PC-9 (cell line): Measurements from ENCODE around the gene NKRF. TPM values are rescaled to one million over a fixed set of nuclear protein-coding genes. Genes with fewer than 3 reads are reported as not detected.

Experiments used
- BruUV-seq: library from RNA; stranded (reverse); fragments of 400-500 nt; replicated peaks from 2 replicates; lab custom pipeline; 2021; lab: Mats Ljungman, UMichigan
- CTCF ChIA-PET: fragments of 300-600 bp; sonication (Branson Sonifier 250); formaldehyde crosslinking; loops from one replicate; lab custom pipeline; 2022; ENCODE audit warnings: antibody characterized with exemption; lab: Charles Lee
- POLR2A ChIA-PET: fragments of 300-600 bp; sonication (Branson Sonifier 250); formaldehyde crosslinking; loops from one replicate; lab custom pipeline; 2022; ENCODE audit warnings: antibody characterized with exemption; ENCODE audit not compliant: unreplicated experiment; lab: Charles Lee
- DNase-seq, 2 experiments: peaks; one replicate each; pipeline versions ENCODE4 v3.0.0 to v3.0.0-alpha.2; 2015 to 2022; ENCODE audit warnings: mixed read lengths in 1 of 2
- H2AFZ ChIP-seq: fragments of 200-600 bp; sonication (generic); 2 replicates; pipeline ENCODE4 v1.8.1; 2017; ENCODE audit warnings: antibody characterized with exemption
- H3F3A ChIP-seq: fragments of 200-600 bp; sonication (generic); 2 replicates; pipeline ENCODE4 v1.8.1; 2017; ENCODE audit warnings: antibody characterized with exemption, mild to moderate bottlenecking, low read depth; ENCODE audit not compliant: insufficient read depth
- H3K27ac ChIP-seq: fragments of 200-600 bp; sonication (generic); 2 replicates; pipeline ENCODE4 v1.6.1; 2016; ENCODE audit warnings: mixed run types
- H3K27me3 ChIP-seq: fragments of 200-600 bp; sonication (generic); 2 replicates; pipeline ENCODE4 v1.6.1; 2016; ENCODE audit warnings: low read depth, mixed run types; ENCODE audit not compliant: insufficient read depth
- H3K36me3 ChIP-seq: fragments of 200-600 bp; sonication (generic); 2 replicates; pipeline ENCODE4 v1.6.1; 2016; ENCODE audit warnings: low read depth, mixed run types
- H3K4me1 ChIP-seq: fragments of 200-600 bp; sonication (generic); replicated peaks from 2 replicates; pipeline ENCODE4 v1.6.1; 2016; ENCODE audit warnings: mixed run types; ENCODE audit not compliant: insufficient read depth
- H3K4me2 ChIP-seq: fragments of 200-600 bp; sonication (generic); 2 replicates; pipeline ENCODE4 v1.6.1; 2017; ENCODE audit warnings: mixed run types
- H3K4me3 ChIP-seq: fragments of 200-600 bp; sonication (generic); 2 replicates; pipeline ENCODE4 v1.6.1; 2016; ENCODE audit warnings: mixed run types
- H3K79me2 ChIP-seq: fragments of 200-600 bp; sonication (generic); 2 replicates; pipeline ENCODE4 v1.6.1; 2017; ENCODE audit warnings: low read depth, mixed run types
- H3K9me2 ChIP-seq: fragments of 200-600 bp; sonication (generic); 2 replicates; pipeline ENCODE4 v1.8.1; 2017; ENCODE audit warnings: mild to moderate bottlenecking; ENCODE audit not compliant: insufficient read depth
- H3K9me3 ChIP-seq: fragments of 200-600 bp; sonication (generic); 2 replicates; pipeline ENCODE4 v1.8.1; 2016; ENCODE audit warnings: low read depth; ENCODE audit not compliant: insufficient read depth
- H4K20me1 ChIP-seq: fragments of 200-600 bp; sonication (generic); 2 replicates; pipeline ENCODE4 v1.8.1; 2017; ENCODE audit not compliant: insufficient read depth
- EZH2 ChIP-seq: fragments of 200-600 bp; sonication (generic); IDR thresholded peaks from 2 replicates; pipeline ENCODE4 v1.8.0; 2017; ENCODE audit warnings: antibody characterized with exemption, low read depth
- intact Hi-C: fragments of 100-400 bp; cut with micrococcal nuclease; formaldehyde crosslinking; loops from one replicate; pipeline ENCODE4 v1.10.0; 2022; ENCODE audit not compliant: unreplicated experiment
- total RNA-seq: library from RNA; stranded (reverse); gene quantifications from 2 replicates; pipeline ENCODE4 v1.2.3, GENCODE V29; 2021
- TF ChIP-seq, protein P1 (sequence below): fragments of 200-600 bp; sonication (generic); conservative IDR thresholded peaks from 2 replicates; pipeline ENCODE4 v1.6.1; 2017; ENCODE audit warnings: mixed run types, antibody characterized with exemption, mild to moderate bottlenecking, moderate library complexity

Gene NKRF
- total RNA-seq, 1 experiment from 2014 or later, result 25.7 TPM

- no peaks in the 10 kb centered on the region for H3K9me2 ChIP-seq
- no peaks in the 10 kb centered on the region for H3K79me2 ChIP-seq
- H3K27ac ChIP-seq, result no peak overlapping the region
- no peak overlapping the region for H2AFZ ChIP-seq
- BruUV-seq, result no TSS peak
- TF ChIP-seq, protein P1, sequence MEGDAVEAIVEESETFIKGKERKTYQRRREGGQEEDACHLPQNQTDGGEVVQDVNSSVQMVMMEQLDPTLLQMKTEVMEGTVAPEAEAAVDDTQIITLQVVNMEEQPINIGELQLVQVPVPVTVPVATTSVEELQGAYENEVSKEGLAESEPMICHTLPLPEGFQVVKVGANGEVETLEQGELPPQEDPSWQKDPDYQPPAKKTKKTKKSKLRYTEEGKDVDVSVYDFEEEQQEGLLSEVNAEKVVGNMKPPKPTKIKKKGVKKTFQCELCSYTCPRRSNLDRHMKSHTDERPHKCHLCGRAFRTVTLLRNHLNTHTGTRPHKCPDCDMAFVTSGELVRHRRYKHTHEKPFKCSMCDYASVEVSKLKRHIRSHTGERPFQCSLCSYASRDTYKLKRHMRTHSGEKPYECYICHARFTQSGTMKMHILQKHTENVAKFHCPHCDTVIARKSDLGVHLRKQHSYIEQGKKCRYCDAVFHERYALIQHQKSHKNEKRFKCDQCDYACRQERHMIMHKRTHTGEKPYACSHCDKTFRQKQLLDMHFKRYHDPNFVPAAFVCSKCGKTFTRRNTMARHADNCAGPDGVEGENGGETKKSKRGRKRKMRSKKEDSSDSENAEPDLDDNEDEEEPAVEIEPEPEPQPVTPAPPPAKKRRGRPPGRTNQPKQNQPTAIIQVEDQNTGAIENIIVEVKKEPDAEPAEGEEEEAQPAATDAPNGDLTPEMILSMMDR, result no peak
- no peak for TF ChIP-seq EZH2
- H3K9me3 ChIP-seq, result no peaks in the 10 kb centered on the region
- H3K4me2 ChIP-seq, result no peak overlapping the region
- no peaks in the 10 kb centered on the region for H3K27me3 ChIP-seq
- no peak for DNase-seq
- no peak overlapping the region for H3K4me3 ChIP-seq
- H3K36me3 ChIP-seq, result no peaks in the 10 kb centered on the region
- ChIA-PET POLR2A (interaction anchor here (0.7 kb wide), 1 partner anchor 1593 kb away, joined by 3 read pairs; no protein-coding TSS in a partner anchor), CTCF (interaction anchor here (0.7 kb wide), 1 partner anchor 9 kb away, joined by 3 read pairs; no protein-coding TSS in a partner anchor)
- H3F3A ChIP-seq, result no peaks in the 10 kb centered on the region
- intact Hi-C loops, result no loop called here
- no peaks in the 10 kb centered on the region for H4K20me1 ChIP-seq
- no peaks in the 10 kb centered on the region for H3K4me1 ChIP-seq
Measured at GRCh38 chrX:119624951-119625668, 18.9 kb upstream of the NKRF start.

DNA sequence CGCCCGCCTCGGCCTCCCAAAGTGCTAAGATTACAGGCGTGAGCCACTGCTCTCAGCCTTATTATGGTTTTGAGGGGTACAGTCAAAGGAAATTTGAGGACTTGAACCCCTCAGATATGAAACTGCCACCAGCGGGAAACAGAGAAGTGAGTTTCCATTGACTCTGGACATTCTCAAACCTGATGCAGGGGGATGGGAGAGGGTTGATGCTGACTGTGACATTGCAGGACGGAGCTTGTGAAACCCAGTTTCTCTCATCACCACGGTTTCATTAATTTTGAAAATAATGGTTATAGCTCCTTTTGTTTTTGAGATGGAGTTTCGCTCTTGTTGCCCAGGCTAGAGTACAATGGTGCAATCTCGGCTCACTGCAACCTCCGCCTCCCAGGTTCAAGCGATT, 18.2 kb upstream of the NKRF start:
- H2AFZ ChIP-seq, result no peak overlapping the region
- TF ChIP-seq EZH2, result no peak
- TF ChIP-seq, protein P1, result no peak
- H3K4me3 ChIP-seq, result no peak overlapping the region
- H3F3A ChIP-seq, result no peaks in the 10 kb centered on the region
- H3K4me1 ChIP-seq, result no peaks in the 10 kb centered on the region
- CTCF ChIA-PET, result no interaction called here
- intact Hi-C loops, result no loop called here
- DNase-seq, result no peak
- no peaks in the 10 kb centered on the region for H3K36me3 ChIP-seq
- H3K9me3 ChIP-seq, result no peaks in the 10 kb centered on the region
- no peaks in the 10 kb centered on the region for H3K79me2 ChIP-seq
- H4K20me1 ChIP-seq, result no peaks in the 10 kb centered on the region
- H3K9me2 ChIP-seq, result no peaks in the 10 kb centered on the region
- no peaks in the 10 kb centered on the region for H3K27me3 ChIP-seq
- H3K27ac ChIP-seq, result no peak overlapping the region
- POLR2A ChIA-PET, result no interaction called here
- BruUV-seq, result no TSS peak
- no peak overlapping the region for H3K4me2 ChIP-seq

DNA sequence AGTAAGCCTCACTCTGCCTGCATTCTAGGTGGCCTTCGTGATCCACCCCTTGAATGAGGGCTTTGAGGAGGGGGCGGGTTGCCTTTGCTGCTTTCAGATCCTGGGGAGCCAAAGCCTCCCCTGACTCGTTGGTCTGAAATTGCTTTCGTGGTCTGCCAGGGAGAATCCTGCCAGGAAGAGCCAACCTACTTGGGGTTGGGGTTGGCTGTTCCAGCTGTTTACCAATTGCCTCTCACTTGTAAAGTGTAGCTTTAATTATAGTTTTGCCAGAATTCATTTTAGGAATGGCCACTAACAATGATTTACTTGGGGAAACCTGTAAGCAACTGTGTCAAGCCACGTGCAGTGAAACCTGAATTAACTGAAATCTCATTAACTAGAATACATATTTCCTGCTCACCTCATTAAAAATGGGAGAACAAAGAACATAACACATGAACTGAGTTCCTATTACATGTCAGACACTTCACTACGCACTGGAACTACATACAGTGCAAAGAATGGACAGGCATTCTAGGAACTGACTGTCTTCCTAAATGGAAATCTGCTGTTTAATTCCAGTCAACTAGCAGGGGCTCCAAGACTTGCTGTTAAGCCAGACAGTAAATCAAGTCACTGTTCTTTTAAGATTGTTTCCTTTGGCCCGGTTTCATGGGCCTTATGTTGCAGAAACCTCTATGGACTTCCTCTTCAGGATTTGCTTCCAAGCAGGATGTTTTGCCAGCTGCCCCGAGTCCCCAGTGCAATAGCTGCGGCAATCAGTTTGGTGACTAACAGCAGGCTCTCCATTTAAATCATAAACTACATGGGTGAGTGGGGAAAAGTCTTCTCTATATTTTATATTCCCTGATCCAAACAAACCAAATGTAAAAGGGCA, 16.4 kb upstream of the NKRF start:
- no peak overlapping the region for H3K4me3 ChIP-seq
- no peaks in the 10 kb centered on the region for H3K9me3 ChIP-seq
- no peaks in the 10 kb centered on the region for H3K4me1 ChIP-seq
- H3K27me3 ChIP-seq, result no peaks in the 10 kb centered on the region
- H3K36me3 ChIP-seq, result no peaks in the 10 kb centered on the region
- DNase-seq, result no peak
- ChIA-PET CTCF (no interaction called here), POLR2A (interaction anchor here (0.6 kb wide), 1 partner anchor 13 kb away, joined by 3 read pairs; no protein-coding TSS in a partner anchor)
- no peaks in the 10 kb centered on the region for H3K9me2 ChIP-seq
- BruUV-seq, result no TSS peak
- no peaks in the 10 kb centered on the region for H3K79me2 ChIP-seq
- H3F3A ChIP-seq, result no peaks in the 10 kb centered on the region
- no peak overlapping the region for H3K4me2 ChIP-seq
- intact Hi-C loops, result no loop called here
- TF ChIP-seq, protein P1, result no peak
- TF ChIP-seq EZH2, result no peak
- H4K20me1 ChIP-seq, result no peaks in the 10 kb centered on the region
- no peak overlapping the region for H3K27ac ChIP-seq
- no peak overlapping the region for H2AFZ ChIP-seq
